H1 (cell line): Measurements from ENCODE around the gene ELOVL2. TPM values are rescaled to one million over a fixed set of nuclear protein-coding genes. Genes with fewer than 3 reads are reported as not detected.

Experiments
- KDM1A ChIP-seq: fragments of 200-600, 300-600 bp; sonication (generic); IDR thresholded peaks from 2 replicates; pipeline ENCODE4 v1.7.1; 2016; ENCODE audit warnings: mild to moderate bottlenecking, low read length, borderline replicate concordance
- SP4 ChIP-seq: IDR thresholded peaks from 2 replicates; pipeline ENCODE4 v1.6.1; 2012; ENCODE audit warnings: low read length, inconsistent platforms
- polyA plus RNA-seq, 7 experiments: library from polyadenylated mRNA; depleted of rRNA in 3 of 7; stranded (reverse) in 5 of 7; unstranded in 2 of 7; fragments of >200 nt in 5 of 7; fragments of 200-250 nt in 2 of 7; gene quantifications; 1 replicate in 5 of 7; 2 replicates in 1 of 7; 4 replicates in 1 of 7; pipeline versions ENCODE4 v1.2.1 to v1.2.3, GENCODE V29; 2011 to 2013; ENCODE audit warnings: missing spikeins in 2 of 7, mixed read lengths in 2 of 7
- total RNA-seq: library from RNA; stranded (reverse); fragmentation: NEBNext Ultra II Directional; extraction: Animal tissue kit (Norgen Biotek cat#: 25700); gene quantifications from 2 replicates; pipeline ENCODE4 v1.2.1, GENCODE V29; 2021

ELOVL2 gene
- total and polyA plus RNA-seq, 2 of the 8 experiments (the other 6 are each of a cell fraction or from before 2014, with no cell fraction given), result 0.42 to 0.89 TPM

- TF ChIP-seq SP4 (no peak), KDM1A (no peak)
Measured at GRCh38 chr6:11012976-11013720, 31.0 kb downstream of the ELOVL2 start (continued).
